ENCODE measurements around the gene MORN1. TPM values are rescaled to one million over a fixed set of nuclear protein-coding genes. Genes with fewer than 3 reads are reported as not detected.
A peak's percentile ranks its signal among the peaks of the same experiment; 100 is the strongest.

The MORN1 gene
- polyA plus RNA-seq, 1 of the 3 experiments (the other 2 are of a cell fraction) = 16.3 TPM

DNA sequence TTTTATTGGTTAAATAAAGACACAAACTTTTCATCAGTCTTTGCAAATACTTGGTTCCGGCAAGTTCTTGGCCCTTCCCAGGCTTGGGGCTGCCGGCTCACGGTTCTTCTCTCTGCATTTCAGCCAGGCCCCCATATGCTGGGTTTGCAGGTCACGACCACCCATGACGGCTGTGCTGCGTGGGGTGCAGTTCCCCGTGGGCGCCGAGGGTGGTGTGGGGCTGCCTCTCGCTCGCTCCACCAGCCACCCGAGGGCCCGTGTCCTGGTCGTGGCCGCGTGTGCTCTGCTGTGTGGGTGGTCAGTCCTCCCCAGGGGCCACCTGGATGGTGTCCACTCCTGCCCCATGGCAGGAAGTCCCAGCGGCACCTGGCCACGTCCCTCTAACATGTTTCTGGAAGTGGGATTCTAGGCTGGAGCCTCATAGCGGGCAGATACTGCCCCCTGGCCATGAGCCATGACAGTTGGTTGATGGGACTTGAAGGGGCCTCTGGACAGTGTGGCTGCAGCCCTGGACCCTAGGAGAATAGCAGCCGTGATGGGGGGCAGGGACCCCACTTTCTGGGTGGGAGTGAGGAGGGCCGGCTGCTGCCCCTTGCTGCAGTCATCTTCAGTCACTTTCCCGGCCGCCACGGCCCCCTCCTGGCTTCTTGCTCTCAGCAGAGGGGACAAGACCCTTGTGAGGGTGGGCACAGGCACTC lies 117.0 kb downstream of the MORN1 start:
- Histone ChIP-seq H3K36me3 (replicated peaks in 1 of 2; ENCODE audit: control insufficient read depth in 1 of 2, insufficient read depth in 2 of 2, low read length in 1 of 2) (no peaks in the 10 kb centered on the region), H4K20me1 (ENCODE audit: insufficient read depth) (peaks cover 93% of the 10 kb centered on the region), H3K9me3 (no peaks in the 10 kb centered on the region), H3K27ac (ENCODE audit: low read depth in 2 of 2, low read length in 1 of 2) (peak overlapping the region in 1 of 2 experiments; percentile 16; a peak in 1 of 4 replicates), H3K9me2 (no peaks in the 10 kb centered on the region), H3K4me3 (ENCODE audit: low read depth in 2 of 2, low read length in 1 of 2) (no peak overlapping the region), H3F3A (replicated peaks; ENCODE audit: insufficient read depth) (no peaks in the 10 kb centered on the region), H3K4me1 (ENCODE audit: control insufficient read depth in 1 of 2, insufficient read depth in 2 of 2, low read depth in 1 of 2, low read length in 1 of 2) (peaks cover 0 to 86% of the 10 kb centered on the region in 2 experiments; a peak in 1 of 4 replicates), H3K9ac (no peak overlapping the region), H3K79me2 (ENCODE audit: insufficient read depth) (peaks cover 94% of the 10 kb centered on the region), H3K4me2 (no peak overlapping the region), H2AFZ (ENCODE audit: low read depth) (no peak overlapping the region), H3K27me3 (ENCODE audit: insufficient read depth) (no peaks in the 10 kb centered on the region)
- no peak for DNase-seq
- TF ChIP-seq MXI1 (IDR thresholded peaks at IDR 0.05; ENCODE audit: low read depth, low read length) (no peak), MEF2A (IDR thresholded peaks at IDR 0.05; ENCODE audit: borderline replicate concordance, low read depth) (no peak), RAD21 (IDR thresholded peaks at IDR 0.05; ENCODE audit: low read length) (0 out of 2 replicates have a peak, but pooled peaks have one; percentile 5), EZH2phosphoT487 (IDR thresholded peaks at IDR 0.05; ENCODE audit: borderline replicate concordance, low read depth) (no peak)
- CTCF ChIA-PET = interaction anchor here (1.1 kb wide), 1 partner anchor 13 kb away, joined by 3 read pairs; no protein-coding TSS in a partner anchor
- 95% methylated on average over 15 of the region's 24 CpGs for WGBS (ENCODE audit: low lambda C conversion rate)
- POLR2A ChIA-PET = no interaction called here

DNA sequence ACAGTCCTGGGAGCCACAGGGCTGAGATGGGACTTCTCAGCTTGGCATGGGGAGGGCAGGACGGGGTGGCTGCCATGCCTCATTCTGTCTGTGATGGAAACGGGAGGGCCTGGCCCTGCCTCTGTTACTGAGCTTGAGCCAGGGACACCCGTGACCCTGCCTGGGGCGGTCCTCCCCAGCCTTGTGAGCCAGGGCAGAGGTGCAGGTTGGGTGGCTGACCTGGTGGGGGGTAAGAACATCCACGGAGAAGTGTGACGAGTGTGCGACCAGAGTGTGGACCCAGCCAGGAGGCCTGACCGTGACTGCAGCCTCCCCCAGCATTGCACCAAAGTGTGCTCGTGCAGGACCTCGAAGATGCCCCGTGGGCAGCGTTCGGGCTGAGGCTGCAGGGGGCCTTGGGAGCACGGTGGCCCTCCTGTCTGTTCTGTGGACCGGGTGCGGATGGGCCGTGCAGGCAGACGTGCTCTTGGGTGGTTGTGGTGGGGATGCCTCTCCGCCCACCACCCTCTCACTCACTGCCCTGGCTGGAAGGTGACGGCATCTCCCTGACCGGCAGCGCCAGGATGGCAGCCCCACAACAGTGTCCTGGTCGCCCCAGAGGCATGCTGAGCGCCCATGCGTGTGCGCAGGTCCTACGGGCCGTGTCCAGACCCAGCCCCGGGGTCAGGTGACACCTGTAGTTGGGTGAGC lies 117.8 kb downstream of the MORN1 start:
- Histone ChIP-seq H3K27ac (ENCODE audit: low read depth in 2 of 2, low read length in 1 of 2) (peak overlapping the region in 1 of 2 experiments; percentile 16; a peak in 1 of 4 replicates), H4K20me1 (ENCODE audit: insufficient read depth) (peaks cover 97% of the 10 kb centered on the region), H3K27me3 (ENCODE audit: insufficient read depth) (no peaks in the 10 kb centered on the region), H2AFZ (ENCODE audit: low read depth) (no peak overlapping the region), H3K79me2 (ENCODE audit: insufficient read depth) (peaks cover 97% of the 10 kb centered on the region), H3K4me3 (ENCODE audit: low read depth in 2 of 2, low read length in 1 of 2) (no peak overlapping the region), H3K36me3 (replicated peaks in 1 of 2; ENCODE audit: control insufficient read depth in 1 of 2, insufficient read depth in 2 of 2, low read length in 1 of 2) (no peaks in the 10 kb centered on the region), H3K9ac (no peak overlapping the region), H3K9me3 (no peaks in the 10 kb centered on the region), H3K4me2 (no peak overlapping the region), H3F3A (replicated peaks; ENCODE audit: insufficient read depth) (no peaks in the 10 kb centered on the region), H3K4me1 (ENCODE audit: control insufficient read depth in 1 of 2, insufficient read depth in 2 of 2, low read depth in 1 of 2, low read length in 1 of 2) (peaks cover 0 to 82% of the 10 kb centered on the region in 2 experiments; a peak in 1 of 4 replicates), H3K9me2 (no peaks in the 10 kb centered on the region)
- ChIA-PET POLR2A (no interaction called here), CTCF (interaction anchor here (2.3 kb wide), 1 partner anchor 17 kb away, joined by 5 read pairs; no protein-coding TSS in a partner anchor)
- WGBS (ENCODE audit: low lambda C conversion rate) = 98% methylated on average over 15 of the region's 29 CpGs
- TF ChIP-seq CHD2 (IDR thresholded peaks at IDR 0.05; ENCODE audit: low read length, partially characterized antibody) = no peak
- TF ChIP-seq GABPA (IDR thresholded peaks at IDR 0.05; ENCODE audit: low read depth) = no peak
- no peak for TF ChIP-seq NFIC (IDR thresholded peaks at IDR 0.05; ENCODE audit: borderline replicate concordance)
- TF ChIP-seq, protein P1, sequence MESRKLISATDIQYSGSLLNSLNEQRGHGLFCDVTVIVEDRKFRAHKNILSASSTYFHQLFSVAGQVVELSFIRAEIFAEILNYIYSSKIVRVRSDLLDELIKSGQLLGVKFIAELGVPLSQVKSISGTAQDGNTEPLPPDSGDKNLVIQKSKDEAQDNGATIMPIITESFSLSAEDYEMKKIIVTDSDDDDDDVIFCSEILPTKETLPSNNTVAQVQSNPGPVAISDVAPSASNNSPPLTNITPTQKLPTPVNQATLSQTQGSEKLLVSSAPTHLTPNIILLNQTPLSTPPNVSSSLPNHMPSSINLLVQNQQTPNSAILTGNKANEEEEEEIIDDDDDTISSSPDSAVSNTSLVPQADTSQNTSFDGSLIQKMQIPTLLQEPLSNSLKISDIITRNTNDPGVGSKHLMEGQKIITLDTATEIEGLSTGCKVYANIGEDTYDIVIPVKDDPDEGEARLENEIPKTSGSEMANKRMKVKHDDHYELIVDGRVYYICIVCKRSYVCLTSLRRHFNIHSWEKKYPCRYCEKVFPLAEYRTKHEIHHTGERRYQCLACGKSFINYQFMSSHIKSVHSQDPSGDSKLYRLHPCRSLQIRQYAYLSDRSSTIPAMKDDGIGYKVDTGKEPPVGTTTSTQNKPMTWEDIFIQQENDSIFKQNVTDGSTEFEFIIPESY (IDR thresholded peaks at IDR 0.05; ENCODE audit: borderline replicate concordance, low read depth) = no peak
- TF ChIP-seq TEAD4 (IDR thresholded peaks at IDR 0.05; ENCODE audit: borderline replicate concordance, insufficient read depth) = no peak
- no peak for TF ChIP-seq ELF1 (IDR thresholded peaks at IDR 0.05)
- TF ChIP-seq YY1 (IDR thresholded peaks at IDR 0.05; ENCODE audit: low read depth) = no peak
- no peak for TF ChIP-seq TCF12 (IDR thresholded peaks at IDR 0.05)
- no peak for TF ChIP-seq TAF1 (IDR thresholded peaks at IDR 0.05; ENCODE audit: borderline replicate concordance, low read depth, low read length)
- TF ChIP-seq POLR2AphosphoS5 (IDR thresholded peaks at IDR 0.05; ENCODE audit: low read depth, low read length) = no peak
- no peak for TF ChIP-seq GATA2 (CRISPR knock-in tag; IDR thresholded peaks at IDR 0.05)
- TF ChIP-seq, protein P2, sequence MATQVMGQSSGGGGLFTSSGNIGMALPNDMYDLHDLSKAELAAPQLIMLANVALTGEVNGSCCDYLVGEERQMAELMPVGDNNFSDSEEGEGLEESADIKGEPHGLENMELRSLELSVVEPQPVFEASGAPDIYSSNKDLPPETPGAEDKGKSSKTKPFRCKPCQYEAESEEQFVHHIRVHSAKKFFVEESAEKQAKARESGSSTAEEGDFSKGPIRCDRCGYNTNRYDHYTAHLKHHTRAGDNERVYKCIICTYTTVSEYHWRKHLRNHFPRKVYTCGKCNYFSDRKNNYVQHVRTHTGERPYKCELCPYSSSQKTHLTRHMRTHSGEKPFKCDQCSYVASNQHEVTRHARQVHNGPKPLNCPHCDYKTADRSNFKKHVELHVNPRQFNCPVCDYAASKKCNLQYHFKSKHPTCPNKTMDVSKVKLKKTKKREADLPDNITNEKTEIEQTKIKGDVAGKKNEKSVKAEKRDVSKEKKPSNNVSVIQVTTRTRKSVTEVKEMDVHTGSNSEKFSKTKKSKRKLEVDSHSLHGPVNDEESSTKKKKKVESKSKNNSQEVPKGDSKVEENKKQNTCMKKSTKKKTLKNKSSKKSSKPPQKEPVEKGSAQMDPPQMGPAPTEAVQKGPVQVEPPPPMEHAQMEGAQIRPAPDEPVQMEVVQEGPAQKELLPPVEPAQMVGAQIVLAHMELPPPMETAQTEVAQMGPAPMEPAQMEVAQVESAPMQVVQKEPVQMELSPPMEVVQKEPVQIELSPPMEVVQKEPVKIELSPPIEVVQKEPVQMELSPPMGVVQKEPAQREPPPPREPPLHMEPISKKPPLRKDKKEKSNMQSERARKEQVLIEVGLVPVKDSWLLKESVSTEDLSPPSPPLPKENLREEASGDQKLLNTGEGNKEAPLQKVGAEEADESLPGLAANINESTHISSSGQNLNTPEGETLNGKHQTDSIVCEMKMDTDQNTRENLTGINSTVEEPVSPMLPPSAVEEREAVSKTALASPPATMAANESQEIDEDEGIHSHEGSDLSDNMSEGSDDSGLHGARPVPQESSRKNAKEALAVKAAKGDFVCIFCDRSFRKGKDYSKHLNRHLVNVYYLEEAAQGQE (IDR thresholded peaks at IDR 0.05; ENCODE audit: low read depth, low read length) = no peak
- TF ChIP-seq RXRA (IDR thresholded peaks at IDR 0.05; ENCODE audit: borderline replicate concordance, low read depth) = no peak
- no peak for TF ChIP-seq MXI1 (IDR thresholded peaks at IDR 0.05; ENCODE audit: low read depth, low read length)
- no peak for TF ChIP-seq MEF2A (IDR thresholded peaks at IDR 0.05; ENCODE audit: borderline replicate concordance, low read depth)
- TF ChIP-seq JUND (IDR thresholded peaks at IDR 0.05) = no peak
- TF ChIP-seq FOSL2 (IDR thresholded peaks at IDR 0.05; ENCODE audit: borderline replicate concordance, low read depth) = no peak
- TF ChIP-seq, protein P3, sequence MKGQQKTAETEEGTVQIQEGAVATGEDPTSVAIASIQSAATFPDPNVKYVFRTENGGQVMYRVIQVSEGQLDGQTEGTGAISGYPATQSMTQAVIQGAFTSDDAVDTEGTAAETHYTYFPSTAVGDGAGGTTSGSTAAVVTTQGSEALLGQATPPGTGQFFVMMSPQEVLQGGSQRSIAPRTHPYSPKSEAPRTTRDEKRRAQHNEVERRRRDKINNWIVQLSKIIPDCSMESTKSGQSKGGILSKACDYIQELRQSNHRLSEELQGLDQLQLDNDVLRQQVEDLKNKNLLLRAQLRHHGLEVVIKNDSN (IDR thresholded peaks at IDR 0.05; ENCODE audit: borderline replicate concordance, low read depth) = no peak
- TF ChIP-seq RAD21 (IDR thresholded peaks at IDR 0.05; ENCODE audit: low read length) = no peak
- no peak for TF ChIP-seq SIN3A (IDR thresholded peaks at IDR 0.05; ENCODE audit: borderline replicate concordance, low read depth, low read length)
- DNase-seq = no peak

Data from SK-N-SH (cell line).